ENCODE data around the gene DSTYK.

The DSTYK gene

GRCh38 chr1:205211169-205211838 is at the start of gene DSTYK:
Gene DSTYK (minus strand): TSS chr1:205211702. CDS start chr1:205211535, 167 bp downstream.
- peak; percentile 96 for DNase-seq

- no peak for DNase-seq
These were observed 48.5 kb upstream of the DSTYK start for GRCh38 chr1:205259998-205260397.

- DNase-seq: peak; percentile 9
These were observed 47.9 kb upstream of the DSTYK start for GRCh38 chr1:205259324-205259832.

- peak; percentile 81 for DNase-seq
These were observed 47.2 kb upstream of the DSTYK start for GRCh38 chr1:205258719-205259118.

- peak; percentile 51 for DNase-seq
These were observed 46.8 kb upstream of the DSTYK start for GRCh38 chr1:205258261-205258691.

- no peak for DNase-seq
These were observed 46.2 kb upstream of the DSTYK start for GRCh38 chr1:205257735-205258134.

GRCh38 chr1:205256951-205257625 is 45.6 kb upstream of the DSTYK start:
- DNase-seq: no peak

- peak; percentile 84 for DNase-seq
These were observed 44.7 kb upstream of the DSTYK start for GRCh38 chr1:205255941-205256780.

- no peak for DNase-seq
These were observed 40.1 kb upstream of the DSTYK start for GRCh38 chr1:205251576-205251975.

GRCh38 chr1:205250699-205251098 is 39.2 kb upstream of the DSTYK start:
- DNase-seq: no peak

- DNase-seq: no peak
These were observed 38.1 kb upstream of the DSTYK start for GRCh38 chr1:205249651-205250050.

GRCh38 chr1:205248793-205249601 is 37.5 kb upstream of the DSTYK start:
- DNase-seq: no peak

- no peak for DNase-seq
These were observed 35.8 kb upstream of the DSTYK start for GRCh38 chr1:205247130-205247921.

GRCh38 chr1:205246351-205247119 is 35.0 kb upstream of the DSTYK start:
- DNase-seq: no peak

GRCh38 chr1:205245096-205245495 is 33.6 kb upstream of the DSTYK start:
- no peak for DNase-seq

GRCh38 chr1:205244384-205244783 is 32.9 kb upstream of the DSTYK start:
- DNase-seq: no peak

- no peak for DNase-seq
These were observed 32.1 kb upstream of the DSTYK start for GRCh38 chr1:205243350-205244191.

- no peak for DNase-seq
These were observed 30.0 kb upstream of the DSTYK start for GRCh38 chr1:205241366-205242030.

GRCh38 chr1:205240569-205240968 is 29.1 kb upstream of the DSTYK start:
- DNase-seq: no peak

Measured in EL (cell line).